ENCODE measurements around the gene NTNG2.

DNA sequence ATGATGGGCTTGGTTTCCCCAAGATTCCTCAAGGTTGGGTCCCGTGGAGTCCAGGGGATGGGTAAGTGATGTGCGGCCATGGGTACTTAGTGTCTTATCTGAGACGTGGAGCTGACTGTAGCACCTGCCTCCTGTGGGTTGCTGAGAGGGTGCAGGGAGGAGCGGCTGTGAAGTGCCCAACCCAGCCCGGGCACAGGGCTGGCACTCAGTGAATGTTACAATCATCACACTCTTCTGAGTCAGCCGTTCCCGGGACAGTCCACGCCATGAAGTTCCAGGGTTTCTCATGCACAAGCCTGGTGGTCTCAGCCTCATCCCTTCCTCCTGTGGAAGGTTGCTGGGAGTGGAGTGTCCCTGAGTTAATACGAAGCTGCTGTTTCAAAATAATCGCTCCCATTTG is 29.1 kb downstream of the NTNG2 start:
- TF ChIP-seq, protein P1, sequence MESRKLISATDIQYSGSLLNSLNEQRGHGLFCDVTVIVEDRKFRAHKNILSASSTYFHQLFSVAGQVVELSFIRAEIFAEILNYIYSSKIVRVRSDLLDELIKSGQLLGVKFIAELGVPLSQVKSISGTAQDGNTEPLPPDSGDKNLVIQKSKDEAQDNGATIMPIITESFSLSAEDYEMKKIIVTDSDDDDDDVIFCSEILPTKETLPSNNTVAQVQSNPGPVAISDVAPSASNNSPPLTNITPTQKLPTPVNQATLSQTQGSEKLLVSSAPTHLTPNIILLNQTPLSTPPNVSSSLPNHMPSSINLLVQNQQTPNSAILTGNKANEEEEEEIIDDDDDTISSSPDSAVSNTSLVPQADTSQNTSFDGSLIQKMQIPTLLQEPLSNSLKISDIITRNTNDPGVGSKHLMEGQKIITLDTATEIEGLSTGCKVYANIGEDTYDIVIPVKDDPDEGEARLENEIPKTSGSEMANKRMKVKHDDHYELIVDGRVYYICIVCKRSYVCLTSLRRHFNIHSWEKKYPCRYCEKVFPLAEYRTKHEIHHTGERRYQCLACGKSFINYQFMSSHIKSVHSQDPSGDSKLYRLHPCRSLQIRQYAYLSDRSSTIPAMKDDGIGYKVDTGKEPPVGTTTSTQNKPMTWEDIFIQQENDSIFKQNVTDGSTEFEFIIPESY (IDR thresholded peaks at IDR 0.05): no peak
- TF ChIP-seq, protein P2, sequence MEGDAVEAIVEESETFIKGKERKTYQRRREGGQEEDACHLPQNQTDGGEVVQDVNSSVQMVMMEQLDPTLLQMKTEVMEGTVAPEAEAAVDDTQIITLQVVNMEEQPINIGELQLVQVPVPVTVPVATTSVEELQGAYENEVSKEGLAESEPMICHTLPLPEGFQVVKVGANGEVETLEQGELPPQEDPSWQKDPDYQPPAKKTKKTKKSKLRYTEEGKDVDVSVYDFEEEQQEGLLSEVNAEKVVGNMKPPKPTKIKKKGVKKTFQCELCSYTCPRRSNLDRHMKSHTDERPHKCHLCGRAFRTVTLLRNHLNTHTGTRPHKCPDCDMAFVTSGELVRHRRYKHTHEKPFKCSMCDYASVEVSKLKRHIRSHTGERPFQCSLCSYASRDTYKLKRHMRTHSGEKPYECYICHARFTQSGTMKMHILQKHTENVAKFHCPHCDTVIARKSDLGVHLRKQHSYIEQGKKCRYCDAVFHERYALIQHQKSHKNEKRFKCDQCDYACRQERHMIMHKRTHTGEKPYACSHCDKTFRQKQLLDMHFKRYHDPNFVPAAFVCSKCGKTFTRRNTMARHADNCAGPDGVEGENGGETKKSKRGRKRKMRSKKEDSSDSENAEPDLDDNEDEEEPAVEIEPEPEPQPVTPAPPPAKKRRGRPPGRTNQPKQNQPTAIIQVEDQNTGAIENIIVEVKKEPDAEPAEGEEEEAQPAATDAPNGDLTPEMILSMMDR (IDR thresholded peaks at IDR 0.05 in 2 of 3, conservative IDR thresholded peaks at IDR 0.05 in 1 of 3; ENCODE audit: control insufficient read depth in 2 of 3, extremely low read depth in 1 of 3, insufficient read depth in 1 of 3, low read depth in 3 of 3, low read length in 3 of 3): no peak
- TF ChIP-seq, protein P3, sequence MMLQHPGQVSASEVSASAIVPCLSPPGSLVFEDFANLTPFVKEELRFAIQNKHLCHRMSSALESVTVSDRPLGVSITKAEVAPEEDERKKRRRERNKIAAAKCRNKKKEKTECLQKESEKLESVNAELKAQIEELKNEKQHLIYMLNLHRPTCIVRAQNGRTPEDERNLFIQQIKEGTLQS (IDR thresholded peaks at IDR 0.05; ENCODE audit: borderline replicate concordance, extremely low read depth, low read depth, low read length): no peak
- TF ChIP-seq, protein P4, sequence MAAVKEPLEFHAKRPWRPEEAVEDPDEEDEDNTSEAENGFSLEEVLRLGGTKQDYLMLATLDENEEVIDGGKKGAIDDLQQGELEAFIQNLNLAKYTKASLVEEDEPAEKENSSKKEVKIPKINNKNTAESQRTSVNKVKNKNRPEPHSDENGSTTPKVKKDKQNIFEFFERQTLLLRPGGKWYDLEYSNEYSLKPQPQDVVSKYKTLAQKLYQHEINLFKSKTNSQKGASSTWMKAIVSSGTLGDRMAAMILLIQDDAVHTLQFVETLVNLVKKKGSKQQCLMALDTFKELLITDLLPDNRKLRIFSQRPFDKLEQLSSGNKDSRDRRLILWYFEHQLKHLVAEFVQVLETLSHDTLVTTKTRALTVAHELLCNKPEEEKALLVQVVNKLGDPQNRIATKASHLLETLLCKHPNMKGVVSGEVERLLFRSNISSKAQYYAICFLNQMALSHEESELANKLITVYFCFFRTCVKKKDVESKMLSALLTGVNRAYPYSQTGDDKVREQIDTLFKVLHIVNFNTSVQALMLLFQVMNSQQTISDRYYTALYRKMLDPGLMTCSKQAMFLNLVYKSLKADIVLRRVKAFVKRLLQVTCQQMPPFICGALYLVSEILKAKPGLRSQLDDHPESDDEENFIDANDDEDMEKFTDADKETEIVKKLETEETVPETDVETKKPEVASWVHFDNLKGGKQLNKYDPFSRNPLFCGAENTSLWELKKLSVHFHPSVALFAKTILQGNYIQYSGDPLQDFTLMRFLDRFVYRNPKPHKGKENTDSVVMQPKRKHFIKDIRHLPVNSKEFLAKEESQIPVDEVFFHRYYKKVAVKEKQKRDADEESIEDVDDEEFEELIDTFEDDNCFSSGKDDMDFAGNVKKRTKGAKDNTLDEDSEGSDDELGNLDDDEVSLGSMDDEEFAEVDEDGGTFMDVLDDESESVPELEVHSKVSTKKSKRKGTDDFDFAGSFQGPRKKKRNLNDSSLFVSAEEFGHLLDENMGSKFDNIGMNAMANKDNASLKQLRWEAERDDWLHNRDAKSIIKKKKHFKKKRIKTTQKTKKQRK (IDR thresholded peaks at IDR 0.05; ENCODE audit: low read depth, low read length): no peak
- TF ChIP-seq ATF7 (IDR thresholded peaks at IDR 0.05; ENCODE audit: low read depth): no peak
